ENCODE measurements around the gene GRIN1. TPM values are rescaled to one million over a fixed set of nuclear protein-coding genes. Genes with fewer than 3 reads are reported as not detected.
A peak's percentile ranks its signal among the peaks of the same experiment; 100 is the strongest.

The GRIN1 gene
- total RNA-seq, 1 experiment from 2014 or later = 2.9 TPM

GRCh38 chr9:137170486-137171148, 31.7 kb downstream of the GRIN1 start:
- Histone ChIP-seq H3K27me3 (ENCODE audit: insufficient read depth, low read length) (peaks cover 35% of the 10 kb centered on the region; the same call in 1 of the 2 replicates), H4K91ac (ENCODE audit: insufficient read length, low read depth, low read length) (no peak overlapping the region), H3K23me2 (ENCODE audit: insufficient read length, low read depth, low read length, poor library complexity, severe bottlenecking) (peaks cover 4% of the 10 kb centered on the region), H3K4me1 (ENCODE audit: insufficient read depth, low read length) (no peaks in the 10 kb centered on the region), H3K23ac (ENCODE audit: insufficient read length, low read depth, low read length) (no peak overlapping the region), H2BK20ac (ENCODE audit: low read depth, low read length, poor library complexity, severe bottlenecking) (no peak overlapping the region), H4K8ac (replicated peaks; ENCODE audit: insufficient read length, low read depth, low read length) (no peak overlapping the region), H2BK15ac (ENCODE audit: low read depth, low read length) (no peak overlapping the region), H3K9me3 (ENCODE audit: control insufficient read depth, low read depth, low read length) (no peaks in the 10 kb centered on the region), H2BK12ac (ENCODE audit: insufficient read length, low read depth, low read length) (no peak overlapping the region), H3K4ac (ENCODE audit: low read depth, low read length) (no peak overlapping the region), H2BK120ac (ENCODE audit: low read depth, low read length, poor library complexity, severe bottlenecking) (no peak overlapping the region), H3K27ac (ENCODE audit: insufficient read length, low read depth, low read length) (no peak overlapping the region), H3K18ac (ENCODE audit: insufficient read length, low read depth, low read length) (no peak overlapping the region), H3K4me2 (ENCODE audit: insufficient read depth, insufficient read length, low read length) (no peak overlapping the region), H2AFZ (ENCODE audit: low read length) (no peak overlapping the region), H4K5ac (ENCODE audit: insufficient read length, low read depth, low read length) (no peak overlapping the region), H3K79me2 (ENCODE audit: insufficient read depth, low read length) (no peaks in the 10 kb centered on the region), H2BK5ac (ENCODE audit: insufficient read length, low read length) (no peak overlapping the region), H3T11ph (ENCODE audit: low read length) (no peak overlapping the region), H3K79me1 (ENCODE audit: insufficient read depth, low read depth, low read length, poor library complexity, severe bottlenecking) (no peaks in the 10 kb centered on the region), H4K20me1 (ENCODE audit: control insufficient read depth, insufficient read depth, insufficient read length) (no peaks in the 10 kb centered on the region), H2AK5ac (ENCODE audit: insufficient read length, low read length) (no peak overlapping the region), H3K56ac (ENCODE audit: insufficient read length, low read depth, low read length) (no peak overlapping the region), H3K14ac (ENCODE audit: insufficient read depth, low read length) (no peak overlapping the region), H3K9ac (ENCODE audit: extremely low read depth, insufficient read length, low read length) (no peak overlapping the region)
- Mint-ChIP-seq H3K36me3 (ENCODE audit: insufficient read depth in 1 of 3, low read depth in 3 of 3) (no peaks in the 10 kb centered on the region), H3K4me1 (peaks cover 3 to 9% of the 10 kb centered on the region in 2 experiments), H3K27ac (no peak overlapping the region; a peak in 1 of 7 replicates), H3K27me3 (ENCODE audit: low read depth) (peaks cover 85% of the 10 kb centered on the region), H3K9me3 (no peaks in the 10 kb centered on the region), H3K4me3 (peak overlapping the region in 1 of 2 experiments; percentile 66; a peak in 3 of 5 replicates)
- DNase-seq = no peak
- no CpG with 5 or more reads among the region's 14 CpGs for WGBS (ENCODE audit: extremely low coverage, insufficient read length, low lambda C conversion rate)
- no peak for TF ChIP-seq CTCF (conservative IDR thresholded peaks at IDR 0.05)

Measured in H9 (cell line).